Stomach (tissue), 4 donors: ENCODE data around the gene NR6A1.

Source experiments
- CTCF ChIP-seq, 7 experiments: fragments of 450-650 bp in 4 of 7; fragments of 200-600 bp in 3 of 7; sonication (generic) in 3 of 7; IDR thresholded peaks; one replicate each; pipeline ENCODE4 v1.5.1; 2016 to 2019; ENCODE audit warnings: antibody characterized with exemption in 7 of 7, control low read depth in 2 of 7, mild to moderate bottlenecking in 1 of 7
- POLR2AphosphoS5 ChIP-seq, 3 donors: sonication (generic); formaldehyde crosslinking; IDR thresholded peaks; one replicate each; pipeline ENCODE4 v1.6.1; 2016; ENCODE audit warnings: antibody characterized with exemption in 3 of 3

- no peak for TF ChIP-seq CTCF (IDR thresholded peaks at IDR 0.05)
- TF ChIP-seq POLR2AphosphoS5 (IDR thresholded peaks at IDR 0.05), result no peak
Measured at GRCh38 chr9:124741149-124741548, 30.0 kb downstream of the NR6A1 start.
